ACC112 (cell line): Measurements from ENCODE around the gene ZGRF1.
"Not testable (repeated sequence)": the region's sequence is repeated elsewhere in the genome, so short reads cannot be mapped to it uniquely, and the experiment has no call there.

Experiments
- H2AFZ ChIP-seq: fragments of 200-600 bp; sonication (generic); one replicate; pipeline ENCODE4 v1.6.0; 2017; ENCODE audit warnings: antibody characterized with exemption, low read length; ENCODE audit not compliant: unreplicated experiment
- H3K27ac ChIP-seq: fragments of 200-600 bp; sonication (generic); 2 replicates; pipeline ENCODE4 v1.5.1; 2014; ENCODE audit warnings: low read depth, mild to moderate bottlenecking, antibody characterized with exemption, low read length, moderate library complexity
- H3K27me3 ChIP-seq: fragments of 200-600 bp; sonication (generic); 2 replicates; pipeline ENCODE4 v1.6.1; 2014; ENCODE audit warnings: mild to moderate bottlenecking, antibody characterized with exemption, low read length, moderate library complexity, mixed read lengths; ENCODE audit not compliant: insufficient read depth
- H3K36me3 ChIP-seq: fragments of 200-600 bp; sonication (generic); 2 replicates; pipeline ENCODE4 v1.6.1; 2016; ENCODE audit warnings: mild to moderate bottlenecking, antibody characterized with exemption, low read length, moderate library complexity, mixed read lengths; ENCODE audit not compliant: insufficient read depth
- H3K4me1 ChIP-seq: fragments of 200-600 bp; sonication (generic); one replicate; pipeline ENCODE4 v1.6.1; 2016; ENCODE audit warnings: low read length, mixed read lengths; ENCODE audit not compliant: insufficient read depth, unreplicated experiment, control insufficient read depth
- H3K4me3 ChIP-seq: fragments of 200-600 bp; sonication (generic); 2 replicates; pipeline ENCODE4 v1.5.1; 2014; ENCODE audit warnings: mild to moderate bottlenecking, low read depth, low read length
- H3K79me2 ChIP-seq: fragments of 200-600 bp; sonication (generic); one replicate; pipeline ENCODE4 v1.6.0; 2016; ENCODE audit warnings: low read length; ENCODE audit not compliant: control insufficient read depth, unreplicated experiment, insufficient read depth

ZGRF1 gene

DNA sequence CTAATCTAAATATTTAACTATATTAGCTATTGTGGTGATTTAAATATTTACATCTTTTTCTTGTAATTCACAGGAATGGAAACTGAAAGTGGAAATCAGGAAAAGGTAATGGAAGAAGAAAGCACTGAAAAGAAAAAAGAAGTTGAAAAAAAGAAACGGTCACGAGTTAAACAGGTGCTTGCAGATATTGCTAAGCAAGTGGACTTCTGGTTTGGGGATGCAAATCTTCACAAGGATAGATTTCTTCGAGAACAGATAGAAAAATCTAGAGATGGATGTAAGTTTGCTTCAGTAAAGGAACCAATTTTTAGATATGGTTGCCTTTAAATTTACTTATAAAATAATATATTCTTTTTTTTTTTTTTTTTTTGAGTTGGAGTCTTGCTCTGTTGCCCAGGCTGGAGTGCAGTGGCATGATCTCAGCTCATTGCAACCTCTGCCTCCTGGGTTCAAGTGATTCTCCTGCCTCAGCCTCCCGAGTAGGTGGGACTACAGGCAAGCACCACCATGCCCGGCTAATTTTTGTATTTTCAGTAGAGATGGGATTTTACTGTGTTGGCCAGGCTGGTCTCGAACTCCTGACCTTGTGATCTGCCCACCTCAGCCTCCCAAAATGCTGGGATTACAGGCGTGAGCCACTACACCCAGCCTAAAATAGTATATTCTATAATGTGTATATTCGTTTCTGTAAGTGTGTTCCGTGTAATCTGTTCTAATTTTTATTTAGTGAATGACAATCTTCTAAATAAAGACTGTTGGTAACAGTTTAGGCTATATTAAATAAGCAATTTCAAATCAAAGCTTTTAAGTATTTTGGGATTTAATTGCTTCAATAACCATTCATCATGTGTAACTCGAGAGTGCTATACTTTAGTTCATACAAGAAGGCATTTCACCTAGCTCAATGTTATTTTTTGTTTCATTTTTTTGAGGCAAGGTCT, 8.2 kb upstream of the ZGRF1 start:
- not testable (repeated sequence) for H2AFZ ChIP-seq, H3K27me3 ChIP-seq, H3K4me1 ChIP-seq, H3K4me3 ChIP-seq, H3K36me3 ChIP-seq, H3K27ac ChIP-seq
- H3K79me2 ChIP-seq: peaks cover 22% of the 10 kb centered on the region

GRCh38 chr4:112642526-112642925, 5.8 kb upstream of the ZGRF1 start:
- no peak overlapping the region for H3K27ac ChIP-seq

DNA sequence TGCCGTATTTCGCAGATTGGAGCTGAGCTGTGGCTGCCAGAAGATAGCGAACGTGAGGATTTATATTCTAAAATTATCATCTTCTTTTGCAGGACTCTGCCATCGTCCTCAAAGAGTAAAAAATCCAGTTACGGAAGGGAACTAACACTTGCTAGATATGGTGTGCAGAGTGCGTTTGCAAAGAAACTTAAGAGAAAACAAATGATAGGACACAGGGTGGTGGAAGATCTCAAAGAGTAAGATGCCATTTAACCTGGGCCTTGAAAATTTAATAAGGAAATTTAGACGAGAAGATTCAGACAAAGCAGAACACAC, 800 bp upstream of the ZGRF1 start:
- Histone ChIP-seq H3K79me2 (peaks cover 64% of the 10 kb centered on the region), H3K4me3 (peak overlapping the region; percentile 94), H3K27me3 (no peaks in the 10 kb centered on the region), H3K27ac (peak overlapping the region; percentile 95), H3K36me3 (no peaks in the 10 kb centered on the region), H3K4me1 (peaks cover 14% of the 10 kb centered on the region), H2AFZ (peak overlapping the region; percentile 90)

More at GRCh38 chr4:112642526-112642925, 5.8 kb upstream of the ZGRF1 start:
- Histone ChIP-seq H2AFZ (no peak overlapping the region), H3K36me3 (no peaks in the 10 kb centered on the region; the same call in 1 of the 2 replicates), H3K4me3 (no peak overlapping the region), H3K4me1 (peaks cover 6% of the 10 kb centered on the region), H3K27me3 (no peaks in the 10 kb centered on the region), H3K79me2 (peaks cover 42% of the 10 kb centered on the region)

DNA sequence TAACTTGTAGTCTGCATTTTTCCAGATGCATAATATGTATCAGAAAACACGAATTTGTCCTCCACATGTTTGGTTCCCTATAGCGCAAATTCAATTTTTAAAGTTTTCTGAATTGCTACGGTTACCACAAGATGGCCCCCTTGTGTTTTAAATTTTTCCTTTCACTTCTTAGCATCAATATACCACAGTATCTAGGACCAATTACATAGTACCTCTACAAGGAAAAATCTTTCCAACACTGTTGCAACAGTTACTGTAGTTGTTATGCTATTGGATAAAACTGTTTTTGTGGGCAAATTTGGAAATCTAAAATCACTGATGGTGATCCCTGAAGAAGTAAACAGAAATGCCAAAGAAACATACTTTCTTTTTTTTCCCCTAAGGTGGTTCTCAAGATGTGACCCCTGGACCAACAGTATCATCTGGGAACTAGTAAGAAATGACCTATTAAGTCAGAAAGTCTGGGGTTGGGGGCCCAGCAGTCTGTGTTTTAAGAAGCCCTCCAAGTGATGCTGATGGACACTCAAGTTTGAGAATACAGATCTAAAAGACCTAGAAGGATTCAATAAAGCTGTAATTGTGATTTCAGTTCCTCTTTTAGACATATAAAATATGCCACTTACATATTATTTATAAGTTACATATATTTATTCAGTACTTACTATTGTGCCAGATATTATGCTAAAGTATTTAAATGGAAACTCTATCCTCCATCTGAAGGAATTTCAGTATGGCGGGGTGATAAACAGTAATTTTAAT, 3.1 kb downstream of the ZGRF1 start:
- peak overlapping the region; percentile 63 for H2AFZ ChIP-seq

DNA sequence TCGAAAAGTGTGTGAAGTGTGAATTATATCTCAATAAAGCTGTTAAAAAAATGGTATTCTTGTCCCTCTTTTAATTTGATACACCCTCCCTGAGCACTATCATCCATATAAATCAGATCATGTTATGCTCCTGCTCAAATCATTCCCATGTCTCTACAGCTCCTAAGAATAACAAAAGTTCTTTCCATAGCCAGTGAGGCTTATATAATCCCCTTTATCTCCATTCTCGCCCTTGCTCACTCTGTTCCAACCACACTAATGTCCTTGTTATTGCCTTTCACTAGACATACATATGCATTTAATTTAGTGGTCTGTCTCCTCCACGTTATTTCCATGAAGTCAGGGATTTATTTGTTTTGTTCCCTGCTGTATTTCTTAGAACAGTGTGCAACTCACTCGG, 10.5 kb downstream of the ZGRF1 start:
- Histone ChIP-seq H3K27ac (no peak overlapping the region), H3K4me1 (no peaks in the 10 kb centered on the region), H3K79me2 (no peaks in the 10 kb centered on the region), H3K27me3 (no peaks in the 10 kb centered on the region), H2AFZ (no peak overlapping the region), H3K36me3 (peaks cover 6% of the 10 kb centered on the region), H3K4me3 (no peak overlapping the region)

More for the DNA sequence above, 3.1 kb downstream of the ZGRF1 start:
- H3K36me3 ChIP-seq: no peaks in the 10 kb centered on the region
- H3K79me2 ChIP-seq: peaks cover 36% of the 10 kb centered on the region
- no peak overlapping the region for H3K27ac ChIP-seq
- H3K4me1 ChIP-seq: peaks cover 14% of the 10 kb centered on the region
- peak overlapping the region; percentile 8 for H3K4me3 ChIP-seq
- no peaks in the 10 kb centered on the region for H3K27me3 ChIP-seq

GRCh38 chr4:112616984-112617383, 19.7 kb downstream of the ZGRF1 start:
- no peak overlapping the region for H2AFZ ChIP-seq
- peaks cover 20% of the 10 kb centered on the region for H3K36me3 ChIP-seq
- H3K27ac ChIP-seq: no peak overlapping the region
- H3K27me3 ChIP-seq: no peaks in the 10 kb centered on the region
- no peaks in the 10 kb centered on the region for H3K79me2 ChIP-seq
- no peak overlapping the region for H3K4me3 ChIP-seq
- H3K4me1 ChIP-seq: no peaks in the 10 kb centered on the region

DNA sequence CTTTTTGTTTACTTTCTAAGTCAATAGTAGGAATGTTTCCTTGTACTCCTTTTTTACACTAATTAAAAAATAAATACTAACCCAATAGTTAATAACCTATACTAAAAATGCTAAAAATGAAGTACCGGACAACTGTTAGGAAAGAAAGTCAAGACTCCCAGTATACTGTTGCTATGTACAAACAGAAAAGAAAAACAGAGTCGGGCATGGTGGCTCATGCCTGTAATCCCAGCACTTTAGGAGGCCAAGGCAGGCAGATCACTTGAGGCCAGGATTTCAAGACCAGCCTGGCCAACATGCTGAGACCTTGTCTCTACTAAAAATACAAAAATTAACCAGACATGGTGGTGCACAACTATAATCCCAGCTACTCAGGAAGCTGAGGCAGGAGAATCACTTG, 23.9 kb downstream of the ZGRF1 start:
- H3K79me2 ChIP-seq, H2AFZ ChIP-seq, H3K4me3 ChIP-seq, H3K4me1 ChIP-seq, H3K27ac ChIP-seq, H3K27me3 ChIP-seq: not testable (repeated sequence)
- peaks cover 12% of the 10 kb centered on the region for H3K36me3 ChIP-seq

DNA sequence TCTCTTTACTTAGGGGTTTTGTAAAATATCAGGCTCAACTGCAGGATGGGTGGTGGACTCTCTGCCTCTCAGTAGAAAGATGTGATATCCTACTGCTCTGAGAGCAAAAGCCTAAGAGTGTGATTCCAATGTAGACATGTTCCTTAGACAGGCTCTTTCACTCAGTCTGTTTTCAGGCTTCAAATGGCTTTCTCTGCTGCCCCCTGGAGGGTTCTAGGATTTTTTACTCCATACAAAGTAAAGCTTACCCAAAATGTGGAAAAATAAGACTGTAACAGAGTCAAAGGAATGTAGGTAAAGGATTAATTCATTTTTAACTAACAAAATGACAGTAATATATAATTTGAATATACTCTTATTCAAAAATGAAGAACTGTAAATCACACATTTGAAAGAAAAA, 32.1 kb downstream of the ZGRF1 start:
- H3K27ac ChIP-seq: no peak overlapping the region
- H3K79me2 ChIP-seq: no peaks in the 10 kb centered on the region
- H3K27me3 ChIP-seq: no peaks in the 10 kb centered on the region
- H3K4me3 ChIP-seq: no peak overlapping the region
- no peaks in the 10 kb centered on the region for H3K4me1 ChIP-seq
- H2AFZ ChIP-seq: no peak overlapping the region
- no peaks in the 10 kb centered on the region for H3K36me3 ChIP-seq

DNA sequence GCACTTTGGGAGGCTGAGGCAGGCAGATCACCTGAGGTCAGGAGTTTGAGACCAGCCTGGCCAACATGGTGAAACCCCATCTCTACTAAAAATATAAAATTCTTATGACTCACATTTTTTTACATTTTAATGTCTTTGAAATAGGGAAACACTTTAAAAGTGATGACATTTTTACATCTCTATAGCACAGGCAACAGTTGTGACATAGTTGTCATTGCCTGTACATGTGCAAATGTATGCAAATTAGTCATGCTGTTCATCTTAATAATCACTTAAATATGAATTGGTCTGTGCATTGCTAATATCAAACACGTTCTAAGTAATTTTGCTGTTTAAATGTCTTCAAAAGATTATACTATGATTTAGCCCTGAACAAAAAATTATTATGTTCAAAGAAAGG, 41.7 kb downstream of the ZGRF1 start:
- Histone ChIP-seq H3K27ac (no peak overlapping the region), H3K36me3 (no peaks in the 10 kb centered on the region), H3K79me2 (no peaks in the 10 kb centered on the region), H3K27me3 (no peaks in the 10 kb centered on the region), H2AFZ (no peak overlapping the region), H3K4me3 (no peak overlapping the region), H3K4me1 (no peaks in the 10 kb centered on the region)

DNA sequence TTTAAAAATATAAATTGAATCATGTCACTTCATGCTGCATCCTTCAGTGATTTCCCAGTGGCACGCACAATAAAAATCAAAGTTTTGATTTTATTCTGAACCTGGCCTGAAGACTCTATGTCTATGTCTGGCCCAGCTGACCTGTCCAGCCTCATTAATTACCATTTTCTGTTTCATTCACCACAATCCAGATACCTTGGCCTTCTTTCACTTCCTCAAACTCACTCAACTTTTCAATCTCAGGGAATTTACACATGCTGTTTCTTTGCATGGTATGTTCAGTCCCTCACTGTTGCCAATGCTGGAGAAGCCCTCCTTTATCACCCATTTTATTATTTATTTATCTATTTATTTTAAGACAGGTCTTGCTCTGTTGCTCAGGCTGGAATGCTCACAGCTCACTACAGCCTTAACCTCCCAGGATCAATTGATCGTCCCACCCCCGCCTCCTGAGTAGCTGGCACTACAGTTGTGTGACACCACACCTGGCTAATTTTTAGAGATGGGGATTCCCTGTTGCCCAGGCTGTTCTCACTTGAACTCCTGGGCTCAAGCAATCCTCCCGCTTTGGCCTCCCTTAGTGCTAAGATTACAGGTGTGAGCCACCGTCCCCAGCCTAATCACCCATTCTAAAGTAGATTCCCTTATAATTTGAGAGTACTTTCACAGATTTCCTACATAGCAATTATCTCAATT, 43.1 kb downstream of the ZGRF1 start:
- no peak overlapping the region for H3K27ac ChIP-seq
- no peak overlapping the region for H3K4me3 ChIP-seq
- H3K27me3 ChIP-seq: no peaks in the 10 kb centered on the region
- no peaks in the 10 kb centered on the region for H3K79me2 ChIP-seq
- peaks cover 9% of the 10 kb centered on the region for H3K4me1 ChIP-seq
- H2AFZ ChIP-seq: no peak overlapping the region
- no peaks in the 10 kb centered on the region for H3K36me3 ChIP-seq
